ENCODE measurements around the gene PHLDB2.

PHLDB2 gene

DNA sequence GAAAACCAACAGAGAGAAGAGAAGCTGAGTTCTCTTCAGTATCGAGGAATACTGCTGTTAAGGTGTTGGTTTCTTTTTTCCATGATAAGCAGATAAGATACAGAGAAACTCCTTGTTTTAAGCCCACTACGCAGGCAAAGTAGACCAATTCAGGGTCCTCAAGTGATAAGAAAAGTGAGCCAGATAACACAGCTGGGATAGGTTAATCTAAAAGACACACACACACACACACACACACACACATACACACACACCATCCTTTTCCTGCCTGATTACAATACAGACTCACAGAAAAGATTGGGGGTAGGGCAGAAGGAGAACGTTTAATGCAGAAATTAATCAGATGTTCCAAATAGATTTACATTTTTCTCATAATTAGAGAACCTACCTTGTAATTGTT lies 6.5 kb upstream of the PHLDB2 start:
- DNase-seq (ENCODE audit: extremely low spot score): no peak
- POLR2A ChIA-PET: no interaction called here
- CTCF ChIA-PET: no interaction called here
- TF ChIP-seq, protein P1, sequence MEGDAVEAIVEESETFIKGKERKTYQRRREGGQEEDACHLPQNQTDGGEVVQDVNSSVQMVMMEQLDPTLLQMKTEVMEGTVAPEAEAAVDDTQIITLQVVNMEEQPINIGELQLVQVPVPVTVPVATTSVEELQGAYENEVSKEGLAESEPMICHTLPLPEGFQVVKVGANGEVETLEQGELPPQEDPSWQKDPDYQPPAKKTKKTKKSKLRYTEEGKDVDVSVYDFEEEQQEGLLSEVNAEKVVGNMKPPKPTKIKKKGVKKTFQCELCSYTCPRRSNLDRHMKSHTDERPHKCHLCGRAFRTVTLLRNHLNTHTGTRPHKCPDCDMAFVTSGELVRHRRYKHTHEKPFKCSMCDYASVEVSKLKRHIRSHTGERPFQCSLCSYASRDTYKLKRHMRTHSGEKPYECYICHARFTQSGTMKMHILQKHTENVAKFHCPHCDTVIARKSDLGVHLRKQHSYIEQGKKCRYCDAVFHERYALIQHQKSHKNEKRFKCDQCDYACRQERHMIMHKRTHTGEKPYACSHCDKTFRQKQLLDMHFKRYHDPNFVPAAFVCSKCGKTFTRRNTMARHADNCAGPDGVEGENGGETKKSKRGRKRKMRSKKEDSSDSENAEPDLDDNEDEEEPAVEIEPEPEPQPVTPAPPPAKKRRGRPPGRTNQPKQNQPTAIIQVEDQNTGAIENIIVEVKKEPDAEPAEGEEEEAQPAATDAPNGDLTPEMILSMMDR (IDR thresholded peaks at IDR 0.05; ENCODE audit: control extremely low read depth, extremely low read depth, low read depth, missing control alignments): no peak

DNA sequence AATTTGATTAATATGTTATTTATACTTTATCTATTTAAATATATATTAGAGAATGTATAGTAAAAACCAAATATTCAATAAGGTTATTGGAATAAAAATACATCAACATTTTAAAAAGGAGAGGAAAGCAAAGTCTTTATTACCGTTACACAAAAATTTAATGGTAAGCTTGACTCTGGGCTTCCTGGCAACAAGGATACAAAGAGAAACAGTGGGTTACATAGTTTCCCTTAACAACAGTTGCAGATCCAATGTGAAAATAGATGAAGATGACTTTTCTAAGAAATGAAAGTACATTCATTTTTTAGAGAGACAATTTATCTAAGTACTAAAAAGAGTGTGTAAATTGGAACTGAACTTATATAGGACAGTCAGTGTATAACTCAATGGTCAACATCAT lies 6.0 kb upstream of the PHLDB2 start:
- ChIA-PET CTCF (no interaction called here), POLR2A (no interaction called here)
- no peak for DNase-seq (ENCODE audit: extremely low spot score)
- TF ChIP-seq, protein P1 (IDR thresholded peaks at IDR 0.05; ENCODE audit: control extremely low read depth, extremely low read depth, low read depth, missing control alignments): no peak

DNA sequence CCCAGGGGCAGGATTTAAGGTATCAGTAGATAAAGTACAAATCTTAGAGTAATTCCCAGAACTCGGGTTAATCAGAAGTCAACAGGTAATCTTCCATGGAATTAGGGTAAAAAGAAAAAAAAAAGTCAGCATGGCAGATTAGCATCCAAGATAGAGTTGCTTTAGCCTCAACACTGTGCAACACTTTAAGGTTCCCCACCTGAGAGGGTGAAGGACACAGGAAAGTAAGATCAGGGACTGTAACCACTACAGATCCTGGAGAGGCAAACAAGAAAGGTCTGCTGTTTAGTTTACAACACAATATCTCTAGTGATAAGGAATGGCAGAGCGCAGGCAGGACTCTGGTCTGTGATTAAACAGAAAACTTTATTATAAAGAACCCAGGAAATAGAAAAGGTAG lies 4.1 kb upstream of the PHLDB2 start:
- ChIA-PET POLR2A (no interaction called here), CTCF (no interaction called here)
- TF ChIP-seq, protein P1 (IDR thresholded peaks at IDR 0.05; ENCODE audit: control extremely low read depth, extremely low read depth, low read depth, missing control alignments): no peak
- no peak for DNase-seq (ENCODE audit: extremely low spot score)

DNA sequence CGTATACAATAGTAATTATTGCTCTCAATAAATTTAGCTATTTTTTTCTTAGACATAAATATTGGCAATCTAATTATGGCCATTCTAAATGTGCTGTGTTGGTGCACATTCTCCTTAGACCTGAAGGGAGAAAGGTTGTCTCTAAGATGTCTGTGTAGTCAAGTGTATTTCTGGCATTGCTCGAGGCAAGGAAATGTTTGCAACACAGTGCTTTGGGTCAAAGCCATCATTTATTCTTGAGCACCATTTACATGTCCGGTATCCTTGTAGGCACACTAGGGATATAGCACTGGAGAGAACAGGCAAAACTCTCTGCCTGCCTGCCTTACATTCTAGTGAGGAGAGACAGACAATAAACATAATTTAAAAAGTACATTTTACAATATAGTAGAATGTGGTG lies 2.6 kb upstream of the PHLDB2 start:
- DNase-seq (ENCODE audit: extremely low spot score): no peak
- CTCF ChIA-PET: no interaction called here
- POLR2A ChIA-PET: no interaction called here

DNA sequence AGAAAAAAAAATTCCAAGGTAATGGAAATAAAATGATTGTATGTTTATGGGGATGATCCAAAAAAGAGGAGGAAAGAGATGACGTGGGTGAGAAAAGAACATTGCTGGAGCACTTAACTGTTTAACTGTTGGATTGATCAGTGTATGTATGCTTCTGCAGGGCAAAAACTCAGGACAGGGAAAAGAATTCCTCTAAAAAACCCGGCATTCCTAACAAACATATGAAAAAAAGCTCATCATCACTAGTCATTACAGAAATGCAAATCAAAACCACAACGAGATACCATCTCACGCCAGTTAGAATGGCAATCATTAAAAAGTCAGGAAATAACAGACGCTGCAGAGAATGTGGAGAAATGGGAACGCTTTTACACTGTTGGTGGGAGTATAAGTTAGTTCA lies 1.6 kb upstream of the PHLDB2 start:
- ChIA-PET CTCF (no interaction called here), POLR2A (no interaction called here)
- DNase-seq (ENCODE audit: extremely low spot score): no peak
- TF ChIP-seq, protein P1 (IDR thresholded peaks at IDR 0.05; ENCODE audit: control extremely low read depth, extremely low read depth, low read depth, missing control alignments): no peak

More for the DNA sequence above, 2.6 kb upstream of the PHLDB2 start:
- TF ChIP-seq, protein P1 (IDR thresholded peaks at IDR 0.05; ENCODE audit: control extremely low read depth, extremely low read depth, low read depth, missing control alignments): no peak

DNA sequence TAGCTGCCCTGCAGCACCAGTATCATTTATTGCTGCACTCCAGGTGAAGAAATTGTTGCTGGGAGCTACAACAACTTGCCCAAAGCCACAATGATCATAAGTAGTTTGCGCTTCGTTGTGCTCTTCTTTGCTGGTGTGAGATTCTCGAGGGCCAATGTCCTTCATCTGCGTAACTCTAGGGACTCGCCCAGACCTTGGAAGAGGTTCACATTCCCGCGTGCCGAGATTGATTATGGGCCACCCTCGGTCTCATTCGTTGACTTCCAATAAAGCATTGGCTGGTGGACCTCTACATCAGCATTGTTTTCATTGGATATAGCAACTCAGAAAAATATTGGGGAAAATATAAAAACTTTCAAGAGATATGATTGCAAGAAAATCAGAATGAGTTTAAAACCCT lies 423 bp upstream of the PHLDB2 start:
- CTCF ChIA-PET: interaction anchor here (1.0 to 2.0 kb wide), 4 partner anchors 9 to 144 kb away, joined by 3 to 5 read pairs (median 4); no protein-coding TSS in a partner anchor

More for the DNA sequence above, 423 bp upstream of the PHLDB2 start:
- POLR2A ChIA-PET: no interaction called here
- DNase-seq (ENCODE audit: extremely low spot score): no peak
- TF ChIP-seq, protein P1 (IDR thresholded peaks at IDR 0.05; ENCODE audit: control extremely low read depth, extremely low read depth, low read depth, missing control alignments): no peak

Data from GM10248 (cell line).